Measurements from ENCODE around the gene INPP5K. TPM values are rescaled to one million over a fixed set of nuclear protein-coding genes. Genes with fewer than 3 reads are reported as not detected.

The INPP5K gene
- total and polyA plus RNA-seq, 10 of the 15 experiments (the other 5 are each of a cell fraction or from before 2014, with no cell fraction given) = 0.58 to 41.2 (median 23.3) TPM

DNA sequence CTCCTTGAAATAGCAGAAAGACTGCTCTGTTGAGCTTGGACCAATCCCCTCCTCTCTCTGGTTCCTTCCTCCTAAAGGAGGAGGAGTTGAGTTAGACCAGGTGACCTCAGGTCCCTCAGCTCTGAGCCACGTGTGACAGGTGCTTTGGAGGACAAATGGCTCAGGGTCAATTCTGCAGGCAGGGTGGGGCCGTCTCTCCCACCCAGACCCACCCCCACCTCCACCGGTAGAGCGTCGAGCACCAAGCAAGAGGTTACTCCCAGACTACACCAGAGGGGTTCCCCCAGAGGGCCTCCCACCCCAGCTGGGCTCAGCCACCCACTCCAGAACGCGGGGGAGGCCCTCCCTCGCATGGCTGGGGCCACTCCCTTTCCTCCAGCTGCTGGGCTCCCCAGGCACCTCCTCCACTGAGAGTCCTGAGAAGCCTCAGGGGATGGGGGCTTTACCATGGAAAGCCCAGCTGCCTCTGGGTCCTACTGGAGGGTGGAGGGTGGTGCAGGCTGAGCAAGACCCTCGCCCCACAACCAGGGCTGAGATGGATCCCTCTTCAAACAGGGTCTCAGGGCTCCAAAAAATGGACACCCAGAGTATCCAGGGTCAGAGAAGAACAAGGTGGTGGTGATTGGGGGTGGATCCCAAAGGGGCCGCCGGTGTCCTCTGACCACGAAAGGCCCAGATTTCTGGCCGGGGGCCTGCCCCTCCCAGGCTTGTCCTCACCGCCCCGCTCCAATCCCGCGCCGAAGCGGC, 31.6 kb downstream of the INPP5K start (continued):
- TF ChIP-seq, protein P1, sequence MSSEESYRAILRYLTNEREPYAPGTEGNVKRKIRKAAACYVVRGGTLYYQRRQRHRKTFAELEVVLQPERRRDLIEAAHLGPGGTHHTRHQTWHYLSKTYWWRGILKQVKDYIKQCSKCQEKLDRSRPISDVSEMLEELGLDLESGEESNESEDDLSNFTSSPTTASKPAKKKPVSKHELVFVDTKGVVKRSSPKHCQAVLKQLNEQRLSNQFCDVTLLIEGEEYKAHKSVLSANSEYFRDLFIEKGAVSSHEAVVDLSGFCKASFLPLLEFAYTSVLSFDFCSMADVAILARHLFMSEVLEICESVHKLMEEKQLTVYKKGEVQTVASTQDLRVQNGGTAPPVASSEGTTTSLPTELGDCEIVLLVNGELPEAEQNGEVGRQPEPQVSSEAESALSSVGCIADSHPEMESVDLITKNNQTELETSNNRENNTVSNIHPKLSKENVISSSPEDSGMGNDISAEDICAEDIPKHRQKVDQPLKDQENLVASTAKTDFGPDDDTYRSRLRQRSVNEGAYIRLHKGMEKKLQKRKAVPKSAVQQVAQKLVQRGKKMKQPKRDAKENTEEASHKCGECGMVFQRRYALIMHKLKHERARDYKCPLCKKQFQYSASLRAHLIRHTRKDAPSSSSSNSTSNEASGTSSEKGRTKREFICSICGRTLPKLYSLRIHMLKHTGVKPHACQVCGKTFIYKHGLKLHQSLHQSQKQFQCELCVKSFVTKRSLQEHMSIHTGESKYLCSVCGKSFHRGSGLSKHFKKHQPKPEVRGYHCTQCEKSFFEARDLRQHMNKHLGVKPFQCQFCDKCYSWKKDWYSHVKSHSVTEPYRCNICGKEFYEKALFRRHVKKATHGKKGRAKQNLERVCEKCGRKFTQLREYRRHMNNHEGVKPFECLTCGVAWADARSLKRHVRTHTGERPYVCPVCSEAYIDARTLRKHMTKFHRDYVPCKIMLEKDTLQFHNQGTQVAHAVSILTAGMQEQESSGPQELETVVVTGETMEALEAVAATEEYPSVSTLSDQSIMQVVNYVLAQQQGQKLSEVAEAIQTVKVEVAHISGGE (CRISPR knock-in tag; IDR thresholded peaks at IDR 0.05) = no peak
- TF ChIP-seq TBL1XR1 (IDR thresholded peaks at IDR 0.05; ENCODE audit: low read depth, low read length) = peak; percentile 59
- TF ChIP-seq, protein P2, sequence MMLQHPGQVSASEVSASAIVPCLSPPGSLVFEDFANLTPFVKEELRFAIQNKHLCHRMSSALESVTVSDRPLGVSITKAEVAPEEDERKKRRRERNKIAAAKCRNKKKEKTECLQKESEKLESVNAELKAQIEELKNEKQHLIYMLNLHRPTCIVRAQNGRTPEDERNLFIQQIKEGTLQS (IDR thresholded peaks at IDR 0.05; ENCODE audit: borderline replicate concordance, extremely low read depth, low read depth, low read length) = no peak
- TF ChIP-seq, protein P3, sequence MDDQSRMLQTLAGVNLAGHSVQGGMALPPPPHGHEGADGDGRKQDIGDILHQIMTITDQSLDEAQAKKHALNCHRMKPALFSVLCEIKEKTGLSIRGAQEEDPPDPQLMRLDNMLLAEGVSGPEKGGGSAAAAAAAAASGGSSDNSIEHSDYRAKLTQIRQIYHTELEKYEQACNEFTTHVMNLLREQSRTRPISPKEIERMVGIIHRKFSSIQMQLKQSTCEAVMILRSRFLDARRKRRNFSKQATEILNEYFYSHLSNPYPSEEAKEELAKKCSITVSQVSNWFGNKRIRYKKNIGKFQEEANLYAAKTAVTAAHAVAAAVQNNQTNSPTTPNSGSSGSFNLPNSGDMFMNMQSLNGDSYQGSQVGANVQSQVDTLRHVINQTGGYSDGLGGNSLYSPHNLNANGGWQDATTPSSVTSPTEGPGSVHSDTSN (IDR thresholded peaks at IDR 0.05; ENCODE audit: insufficient replicate concordance, low read depth, low read length) = no peak
- TF ChIP-seq STAT3 (IDR thresholded peaks at IDR 0.05; ENCODE audit: low read depth, low read length) = no peak
- TF ChIP-seq EGR1 (IDR thresholded peaks at IDR 0.05; ENCODE audit: borderline replicate concordance in 1 of 2, low read depth in 2 of 2, low read length in 2 of 2) = peak; percentile 50 to 100
- TF ChIP-seq LARP7 (IDR thresholded peaks at IDR 0.05) = no peak
- TF ChIP-seq, protein P4, sequence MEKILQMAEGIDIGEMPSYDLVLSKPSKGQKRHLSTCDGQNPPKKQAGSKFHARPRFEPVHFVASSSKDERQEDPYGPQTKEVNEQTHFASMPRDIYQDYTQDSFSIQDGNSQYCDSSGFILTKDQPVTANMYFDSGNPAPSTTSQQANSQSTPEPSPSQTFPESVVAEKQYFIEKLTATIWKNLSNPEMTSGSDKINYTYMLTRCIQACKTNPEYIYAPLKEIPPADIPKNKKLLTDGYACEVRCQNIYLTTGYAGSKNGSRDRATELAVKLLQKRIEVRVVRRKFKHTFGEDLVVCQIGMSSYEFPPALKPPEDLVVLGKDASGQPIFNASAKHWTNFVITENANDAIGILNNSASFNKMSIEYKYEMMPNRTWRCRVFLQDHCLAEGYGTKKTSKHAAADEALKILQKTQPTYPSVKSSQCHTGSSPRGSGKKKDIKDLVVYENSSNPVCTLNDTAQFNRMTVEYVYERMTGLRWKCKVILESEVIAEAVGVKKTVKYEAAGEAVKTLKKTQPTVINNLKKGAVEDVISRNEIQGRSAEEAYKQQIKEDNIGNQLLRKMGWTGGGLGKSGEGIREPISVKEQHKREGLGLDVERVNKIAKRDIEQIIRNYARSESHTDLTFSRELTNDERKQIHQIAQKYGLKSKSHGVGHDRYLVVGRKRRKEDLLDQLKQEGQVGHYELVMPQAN (conservative IDR thresholded peaks at IDR 0.05) = peak; percentile 20; the same call in 1 of the 2 replicates
- 0 out of 2 replicates have a peak, but pooled peaks have one; percentile 14 for TF ChIP-seq NFYB (IDR thresholded peaks at IDR 0.05; ENCODE audit: insufficient read depth, low read depth, low read length)
- TF ChIP-seq ZNF24 (IDR thresholded peaks at IDR 0.05) = no peak
- peak; percentile 22 to 49; a peak in 1 of 4 replicates for TF ChIP-seq BHLHE40 (IDR thresholded peaks at IDR 0.05; ENCODE audit: borderline replicate concordance in 1 of 2, low read depth in 2 of 2, low read length in 1 of 2)
- TF ChIP-seq RB1 (IDR thresholded peaks at IDR 0.05; ENCODE audit: borderline replicate concordance) = no peak
- no peak for TF ChIP-seq SRF (IDR thresholded peaks at IDR 0.05; ENCODE audit: low read depth in 2 of 2, low read length in 2 of 2)
- TF ChIP-seq ESRRA (IDR thresholded peaks at IDR 0.05; ENCODE audit: low read length) = no peak
- TF ChIP-seq, protein P5, sequence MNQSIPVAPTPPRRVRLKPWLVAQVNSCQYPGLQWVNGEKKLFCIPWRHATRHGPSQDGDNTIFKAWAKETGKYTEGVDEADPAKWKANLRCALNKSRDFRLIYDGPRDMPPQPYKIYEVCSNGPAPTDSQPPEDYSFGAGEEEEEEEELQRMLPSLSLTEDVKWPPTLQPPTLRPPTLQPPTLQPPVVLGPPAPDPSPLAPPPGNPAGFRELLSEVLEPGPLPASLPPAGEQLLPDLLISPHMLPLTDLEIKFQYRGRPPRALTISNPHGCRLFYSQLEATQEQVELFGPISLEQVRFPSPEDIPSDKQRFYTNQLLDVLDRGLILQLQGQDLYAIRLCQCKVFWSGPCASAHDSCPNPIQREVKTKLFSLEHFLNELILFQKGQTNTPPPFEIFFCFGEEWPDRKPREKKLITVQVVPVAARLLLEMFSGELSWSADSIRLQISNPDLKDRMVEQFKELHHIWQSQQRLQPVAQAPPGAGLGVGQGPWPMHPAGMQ (IDR thresholded peaks at IDR 0.05; ENCODE audit: borderline replicate concordance) = no peak
- no peak for TF ChIP-seq KLF5 (IDR thresholded peaks at IDR 0.05; ENCODE audit: partially characterized antibody)
- TF ChIP-seq ZNF217 (IDR thresholded peaks at IDR 0.05) = no peak
- no peak for TF ChIP-seq IRF4 (IDR thresholded peaks at IDR 0.05; ENCODE audit: low read depth, low read length)
- TF ChIP-seq, protein P6, sequence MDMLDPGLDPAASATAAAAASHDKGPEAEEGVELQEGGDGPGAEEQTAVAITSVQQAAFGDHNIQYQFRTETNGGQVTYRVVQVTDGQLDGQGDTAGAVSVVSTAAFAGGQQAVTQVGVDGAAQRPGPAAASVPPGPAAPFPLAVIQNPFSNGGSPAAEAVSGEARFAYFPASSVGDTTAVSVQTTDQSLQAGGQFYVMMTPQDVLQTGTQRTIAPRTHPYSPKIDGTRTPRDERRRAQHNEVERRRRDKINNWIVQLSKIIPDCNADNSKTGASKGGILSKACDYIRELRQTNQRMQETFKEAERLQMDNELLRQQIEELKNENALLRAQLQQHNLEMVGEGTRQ (IDR thresholded peaks at IDR 0.05; ENCODE audit: borderline replicate concordance, low read depth, low read length) = no peak; the same call in 1 of the 2 replicates
- TF ChIP-seq RCOR1 (conservative IDR thresholded peaks at IDR 0.05; ENCODE audit: low read depth, low read length) = no peak
